HL-60/S4 (cell line): ENCODE results near the gene C11orf98.
"Not testable (repeated sequence)": the region's sequence is repeated elsewhere in the genome, so short reads cannot be mapped to it uniquely, and the experiment has no call there.

ENCODE experiments used
- in situ Hi-C: fragments of 300-500 bp; cut with MboI; formaldehyde crosslinking; loops from 2 replicates; pipeline ENCODE4 v1.14.3; 2022; ENCODE audit warnings: low sequenced_read_pairs

The C11orf98 gene

GRCh38 chr11:62654297-62654696 lies 10.7 kb downstream of the C11orf98 start:
- in situ Hi-C loops: no loop called here

GRCh38 chr11:62652161-62653006 lies 12.6 kb downstream of the C11orf98 start:
- in situ Hi-C loops: no loop called here

- in situ Hi-C loops: not testable (repeated sequence)
Observed at GRCh38 chr11:62650283-62650682, 14.7 kb downstream of the C11orf98 start.

- in situ Hi-C loops: no loop called here
Observed at GRCh38 chr11:62649486-62649885, 15.5 kb downstream of the C11orf98 start.

- in situ Hi-C loops: no loop called here
Observed at GRCh38 chr11:62648967-62649364, 16.0 kb downstream of the C11orf98 start.

- in situ Hi-C loops: no loop called here
Observed at GRCh38 chr11:62648185-62648966, 16.6 kb downstream of the C11orf98 start.

GRCh38 chr11:62647609-62648005 lies 17.4 kb downstream of the C11orf98 start:
- in situ Hi-C loops: no loop called here

- in situ Hi-C loops: no loop called here
Observed at GRCh38 chr11:62646825-62647608, 18.0 kb downstream of the C11orf98 start.

GRCh38 chr11:62645946-62646824 lies 18.8 kb downstream of the C11orf98 start, which contains the start of gene GANAB:
GANAB (minus strand) TSS chr11:62646613; CDS start chr11:62646599, 14 bp downstream.
- in situ Hi-C loops: no loop called here

GRCh38 chr11:62645671-62645945 lies 19.4 kb downstream of the C11orf98 start:
- in situ Hi-C loops: no loop called here

- in situ Hi-C loops: no loop called here
Observed at GRCh38 chr11:62644220-62644619, 20.8 kb downstream of the C11orf98 start.

- in situ Hi-C loops: no loop called here
Observed at GRCh38 chr11:62632492-62632891, 32.5 kb downstream of the C11orf98 start.

- in situ Hi-C loops: no loop called here
Observed at GRCh38 chr11:62627713-62628112, 37.3 kb downstream of the C11orf98 start.

- in situ Hi-C loops: no loop called here
Observed at GRCh38 chr11:62622476-62623089, 42.4 kb downstream of the C11orf98 start.

- in situ Hi-C loops: no loop called here
Observed at GRCh38 chr11:62621567-62622470, 43.2 kb downstream of the C11orf98 start, which contains the start of gene B3GAT3. B3GAT3 (minus strand) TSS chr11:62621986; CDS start chr11:62621947, 39 bp downstream.

- in situ Hi-C loops: no loop called here
Observed at GRCh38 chr11:62621027-62621566, 43.9 kb downstream of the C11orf98 start.

GRCh38 chr11:62616957-62617356 lies 48.1 kb downstream of the C11orf98 start:
- in situ Hi-C loops: not testable (repeated sequence)

GRCh38 chr11:62615521-62615920 lies 49.5 kb downstream of the C11orf98 start:
- in situ Hi-C loops: no loop called here
